AG09309 (cell line): Measurements from ENCODE around the gene MAPK8.

Experiments
- DNase-seq: peaks from one replicate; pipeline ENCODE4 v3.0.0-alpha.2; 2010; ENCODE audit warnings: low read depth
- H3K4me3 ChIP-seq: 2 replicates; pipeline ENCODE4 v1.5.1; 2011; ENCODE audit warnings: mild to moderate bottlenecking, low read depth, low read length, moderate library complexity; ENCODE audit not compliant: control insufficient read depth
- TF ChIP-seq, protein P1 (sequence below): IDR thresholded peaks from 2 replicates; pipeline ENCODE4 v1.5.1; 2011; ENCODE audit warnings: mild to moderate bottlenecking, low read depth, low read length, inconsistent platforms; ENCODE audit not compliant: insufficient read depth, control insufficient read depth; ENCODE audit errors: missing control alignments

Gene MAPK8

GRCh38 chr10:48485711-48486110 is 179.2 kb downstream of the MAPK8 start:
- DNase-seq = no peak
- H3K4me3 ChIP-seq = no peak overlapping the region
- TF ChIP-seq, protein P1, sequence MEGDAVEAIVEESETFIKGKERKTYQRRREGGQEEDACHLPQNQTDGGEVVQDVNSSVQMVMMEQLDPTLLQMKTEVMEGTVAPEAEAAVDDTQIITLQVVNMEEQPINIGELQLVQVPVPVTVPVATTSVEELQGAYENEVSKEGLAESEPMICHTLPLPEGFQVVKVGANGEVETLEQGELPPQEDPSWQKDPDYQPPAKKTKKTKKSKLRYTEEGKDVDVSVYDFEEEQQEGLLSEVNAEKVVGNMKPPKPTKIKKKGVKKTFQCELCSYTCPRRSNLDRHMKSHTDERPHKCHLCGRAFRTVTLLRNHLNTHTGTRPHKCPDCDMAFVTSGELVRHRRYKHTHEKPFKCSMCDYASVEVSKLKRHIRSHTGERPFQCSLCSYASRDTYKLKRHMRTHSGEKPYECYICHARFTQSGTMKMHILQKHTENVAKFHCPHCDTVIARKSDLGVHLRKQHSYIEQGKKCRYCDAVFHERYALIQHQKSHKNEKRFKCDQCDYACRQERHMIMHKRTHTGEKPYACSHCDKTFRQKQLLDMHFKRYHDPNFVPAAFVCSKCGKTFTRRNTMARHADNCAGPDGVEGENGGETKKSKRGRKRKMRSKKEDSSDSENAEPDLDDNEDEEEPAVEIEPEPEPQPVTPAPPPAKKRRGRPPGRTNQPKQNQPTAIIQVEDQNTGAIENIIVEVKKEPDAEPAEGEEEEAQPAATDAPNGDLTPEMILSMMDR = no peak

GRCh38 chr10:48487244-48487643 is 180.8 kb downstream of the MAPK8 start:
- TF ChIP-seq, protein P1 = no peak
- no peak for DNase-seq
- no peak overlapping the region for H3K4me3 ChIP-seq
